GM19328 (cell line): Measurements from ENCODE around the gene WWC1.
"Not testable (repeated sequence)": the region's sequence is repeated elsewhere in the genome, so short reads cannot be mapped to it uniquely, and the experiment has no call there.

ENCODE experiments used
- ATAC-seq: cut with Tn5 transposase; IDR thresholded peaks from one replicate; pipeline ENCODE4 v1.9.1; 2021; ENCODE audit warnings: mild to moderate bottlenecking, moderate library complexity; ENCODE audit not compliant: unreplicated experiment

Gene WWC1

DNA sequence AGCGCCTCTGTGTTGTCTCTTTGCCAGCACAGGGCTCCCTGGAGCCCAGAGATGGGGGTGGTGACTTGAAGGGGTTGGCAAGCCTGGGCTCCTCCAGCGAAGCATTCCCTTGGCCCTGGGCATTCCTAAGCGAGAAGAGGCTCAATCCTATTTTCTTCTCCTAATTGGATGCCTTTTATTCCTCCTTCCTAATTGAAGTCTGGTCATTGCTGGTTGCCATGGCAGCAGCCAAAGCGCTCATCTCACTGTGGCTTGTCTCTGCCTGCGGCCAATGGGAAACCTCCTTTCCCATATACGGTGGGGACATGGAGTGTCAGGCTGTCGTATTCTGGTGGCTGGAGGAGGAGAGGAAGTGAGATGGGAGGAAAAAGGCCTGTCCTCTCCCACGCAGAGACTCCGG lies 142.6 kb downstream of the WWC1 start:
- ATAC-seq = no peak

GRCh38 chr5:168434746-168435321 lies 143.4 kb downstream of the WWC1 start:
- no peak for ATAC-seq

GRCh38 chr5:168435340-168435739 lies 143.9 kb downstream of the WWC1 start:
- not testable (repeated sequence) for ATAC-seq

DNA sequence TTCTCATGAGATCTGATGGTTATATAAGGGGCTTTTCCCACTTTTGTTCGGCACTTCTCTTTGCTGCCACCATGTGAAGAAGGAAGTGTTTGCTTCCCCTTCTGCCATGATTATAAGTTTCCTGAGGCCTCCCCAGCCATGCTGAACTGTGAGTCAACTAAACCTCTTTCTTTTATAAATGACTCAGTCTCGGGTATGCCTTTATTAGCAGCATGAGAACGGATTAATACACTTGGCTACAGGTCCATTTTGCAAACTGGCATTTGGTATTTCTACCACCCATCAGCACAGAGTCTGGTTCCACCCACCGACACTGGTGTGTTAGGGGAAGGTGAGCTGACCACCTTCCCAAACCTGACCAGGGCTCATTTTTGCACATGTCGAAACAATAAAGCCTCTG lies 146.9 kb downstream of the WWC1 start:
- ATAC-seq = no peak

GRCh38 chr5:168443533-168443932 lies 152.1 kb downstream of the WWC1 start:
- ATAC-seq = no peak

DNA sequence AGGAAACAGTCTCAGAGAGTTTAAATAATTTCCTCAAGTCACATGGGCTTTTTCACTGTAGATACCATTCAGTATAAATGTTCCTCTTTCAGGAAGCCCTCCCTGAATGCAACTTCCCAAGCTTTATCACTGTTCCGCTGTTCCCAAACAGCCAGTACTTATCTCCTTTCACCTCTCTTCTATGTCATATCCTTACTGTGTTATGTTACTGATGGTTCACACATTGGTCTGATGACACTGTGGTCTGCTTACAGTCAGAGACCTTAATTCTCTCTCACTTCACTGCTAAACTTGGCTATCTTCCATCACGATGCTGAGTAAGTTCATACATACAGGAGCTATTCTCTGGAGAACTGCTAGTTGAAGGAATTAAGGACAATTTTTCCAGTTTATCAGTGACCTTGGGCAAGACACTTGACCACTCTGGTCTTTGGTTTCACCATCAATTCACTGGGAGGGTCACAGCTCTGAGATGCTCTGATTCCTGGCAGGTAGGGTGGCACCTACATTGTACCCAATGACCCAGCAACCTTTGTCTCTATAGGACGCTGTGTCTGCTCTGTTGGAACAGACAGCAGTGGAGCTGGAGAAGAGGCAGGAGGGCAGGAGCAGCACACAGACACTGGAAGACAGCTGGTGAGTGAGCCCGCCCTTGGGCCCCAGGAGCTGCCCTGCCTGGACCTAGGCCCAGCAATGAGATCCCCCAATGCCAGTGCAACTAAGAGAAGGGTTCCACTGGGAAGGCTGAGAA lies 152.7 kb downstream of the WWC1 start:
- ATAC-seq = no peak

- no peak for ATAC-seq
Observed at GRCh38 chr5:168446983-168447619, 155.7 kb downstream of the WWC1 start.

- ATAC-seq = no peak
Observed at GRCh38 chr5:168447808-168448207, 156.4 kb downstream of the WWC1 start.

DNA sequence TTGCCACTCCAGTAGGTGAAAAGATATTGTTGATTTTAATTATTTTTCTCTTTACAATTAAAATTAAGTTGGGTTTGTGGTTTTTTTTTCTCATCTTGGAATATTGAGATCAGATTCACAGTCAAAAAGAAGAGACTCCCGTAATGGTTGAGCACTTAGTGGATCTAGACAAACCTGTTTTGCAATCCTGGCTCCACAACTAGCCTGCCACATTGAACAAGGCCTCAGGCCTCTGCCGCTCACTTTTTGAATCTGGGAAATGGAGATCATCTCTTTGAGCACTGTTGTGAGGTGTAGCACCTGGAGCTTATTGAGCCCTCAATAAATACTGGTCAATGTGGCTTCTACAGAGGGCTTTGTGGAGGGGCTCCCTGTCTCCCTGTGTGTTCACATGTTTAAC lies 157.7 kb downstream of the WWC1 start:
- no peak for ATAC-seq

- no peak for ATAC-seq
Observed at GRCh38 chr5:168451565-168451964, 160.1 kb downstream of the WWC1 start.

DNA sequence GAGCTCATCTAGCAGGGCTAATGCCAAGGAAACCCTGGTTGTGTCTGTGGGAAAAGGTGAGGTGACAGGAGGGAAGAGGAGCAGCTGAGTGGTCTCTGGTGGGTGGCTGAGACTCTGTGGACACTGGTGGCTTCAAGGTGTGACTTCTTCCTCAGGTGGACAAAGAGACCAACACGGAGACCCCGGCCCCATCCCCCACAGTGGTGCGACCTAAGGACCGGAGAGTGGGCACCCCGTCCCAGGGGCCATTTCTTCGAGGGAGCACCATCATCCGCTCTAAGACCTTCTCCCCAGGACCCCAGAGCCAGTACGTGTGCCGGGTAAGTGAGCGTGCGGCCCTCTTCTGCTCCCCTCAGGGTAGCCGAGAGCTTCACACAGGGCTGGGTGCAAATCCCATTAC lies 163.8 kb downstream of the WWC1 start:
- no peak for ATAC-seq

- ATAC-seq = no peak
Observed at GRCh38 chr5:168457542-168457941, 166.1 kb downstream of the WWC1 start.

- no peak for ATAC-seq
Observed at GRCh38 chr5:168460606-168461005, 169.2 kb downstream of the WWC1 start.

- no peak for ATAC-seq
Observed at GRCh38 chr5:168463081-168463480, 171.6 kb downstream of the WWC1 start.

DNA sequence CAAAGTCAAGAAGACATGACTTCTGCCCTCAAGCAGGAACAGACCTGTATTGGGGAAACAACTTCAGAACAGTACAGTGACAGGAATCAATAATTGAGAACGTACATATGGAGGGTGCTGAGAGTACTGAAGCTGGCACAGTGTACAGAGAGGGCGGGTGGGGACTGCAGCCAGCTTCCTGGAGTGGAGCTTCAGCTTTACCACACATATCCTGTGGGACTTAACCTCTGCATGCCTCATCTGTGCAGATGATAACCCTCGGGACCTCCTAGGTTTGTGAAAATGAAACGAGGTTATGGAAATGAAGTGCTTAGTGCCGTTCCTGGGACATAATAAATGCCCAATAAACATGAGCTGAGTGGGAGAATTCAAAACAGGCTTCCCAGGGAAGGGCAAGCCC lies 172.8 kb downstream of the WWC1 start:
- no peak for ATAC-seq

DNA sequence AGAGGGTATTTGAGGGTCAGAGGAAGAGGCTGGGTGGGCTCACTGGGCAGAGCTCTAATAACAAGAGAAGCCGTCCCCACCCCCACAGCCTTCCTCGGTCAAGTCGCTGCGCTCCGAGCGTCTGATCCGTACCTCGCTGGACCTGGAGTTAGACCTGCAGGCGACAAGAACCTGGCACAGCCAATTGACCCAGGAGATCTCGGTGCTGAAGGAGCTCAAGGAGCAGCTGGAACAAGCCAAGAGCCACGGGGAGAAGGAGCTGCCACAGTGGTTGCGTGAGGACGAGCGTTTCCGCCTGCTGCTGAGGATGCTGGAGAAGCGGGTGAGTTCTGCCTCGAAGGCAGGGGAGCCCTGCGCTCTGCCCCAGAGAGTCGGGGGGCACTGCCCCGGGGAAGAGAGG lies 173.2 kb downstream of the WWC1 start:
- ATAC-seq = no peak

GRCh38 chr5:168467755-168468330 lies 176.4 kb downstream of the WWC1 start:
- ATAC-seq = no peak

DNA sequence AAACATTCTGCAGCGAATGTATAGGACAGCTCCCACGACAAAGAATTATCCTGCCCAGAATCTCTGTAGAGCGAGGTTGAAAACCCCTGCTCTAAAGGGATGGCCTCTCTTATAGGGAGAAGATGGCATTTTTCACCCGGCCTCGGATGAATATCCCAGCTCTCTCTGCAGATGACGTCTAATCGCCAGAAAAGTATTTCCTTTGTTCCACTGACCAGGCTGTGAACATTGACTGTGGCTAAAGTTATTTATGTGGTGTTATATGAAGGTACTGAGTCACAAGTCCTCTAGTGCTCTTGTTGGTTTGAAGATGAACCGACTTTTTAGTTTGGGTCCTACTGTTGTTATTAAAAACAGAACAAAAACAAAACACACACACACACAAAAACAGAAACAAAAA lies 177.4 kb downstream of the WWC1 start:
- ATAC-seq = no peak

DNA sequence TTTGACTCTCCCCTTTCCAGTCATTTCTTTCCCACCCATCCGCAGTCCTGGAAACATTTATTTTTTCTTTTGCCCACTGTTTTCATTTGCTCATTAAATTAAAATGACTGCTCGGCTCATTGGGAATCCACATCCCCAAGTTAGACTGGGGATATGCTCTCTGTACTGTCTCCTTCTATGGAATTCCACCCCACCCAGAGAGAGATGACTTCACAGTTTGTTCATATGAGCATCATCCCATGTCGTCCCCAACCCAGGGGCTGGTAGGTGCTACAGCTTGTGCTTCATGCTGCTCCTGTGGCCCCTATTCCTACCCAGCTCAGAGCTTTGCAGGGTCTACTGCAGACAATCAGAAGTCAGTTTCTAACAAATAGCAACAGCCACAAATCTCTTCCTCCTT lies 178.4 kb downstream of the WWC1 start:
- ATAC-seq = no peak

DNA sequence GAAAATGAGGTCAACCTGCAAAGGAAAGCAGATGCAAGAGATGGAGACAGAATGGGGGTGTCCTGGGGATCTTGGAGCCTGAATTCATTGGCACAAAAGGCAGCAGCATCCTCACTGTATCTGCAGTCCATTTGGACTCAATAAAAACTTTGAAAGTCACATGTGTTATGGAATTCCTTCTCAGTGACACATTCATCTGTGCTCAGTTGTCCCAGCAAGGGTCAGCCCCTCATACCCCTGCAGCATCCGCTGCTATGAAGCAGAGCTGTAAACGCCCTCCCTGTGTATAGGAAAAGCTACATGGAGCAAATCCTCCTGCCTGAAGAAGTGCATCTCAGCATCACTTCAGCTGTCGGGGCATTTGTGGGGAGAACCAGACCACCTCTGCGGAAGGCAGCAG lies 180.3 kb downstream of the WWC1 start:
- no peak for ATAC-seq

DNA sequence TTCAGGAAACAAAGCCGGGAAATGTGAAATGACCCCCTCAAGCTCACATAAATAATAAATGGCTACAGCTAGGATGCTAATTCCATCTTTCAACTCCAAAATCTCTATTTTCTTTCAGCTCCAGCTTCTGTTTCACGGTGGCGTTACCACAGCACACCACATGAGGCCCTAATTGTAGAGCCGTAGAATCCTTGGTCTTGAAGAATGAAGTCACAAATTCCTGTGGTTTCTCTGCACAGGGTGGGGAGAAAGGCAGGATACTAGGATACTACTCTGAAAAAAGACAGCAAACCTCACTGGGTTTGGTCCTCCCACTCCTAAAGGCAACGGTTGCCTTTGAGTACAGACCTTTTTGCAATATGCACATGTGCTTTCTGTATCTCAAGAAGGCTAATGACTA lies 180.9 kb downstream of the WWC1 start:
- no peak for ATAC-seq

DNA sequence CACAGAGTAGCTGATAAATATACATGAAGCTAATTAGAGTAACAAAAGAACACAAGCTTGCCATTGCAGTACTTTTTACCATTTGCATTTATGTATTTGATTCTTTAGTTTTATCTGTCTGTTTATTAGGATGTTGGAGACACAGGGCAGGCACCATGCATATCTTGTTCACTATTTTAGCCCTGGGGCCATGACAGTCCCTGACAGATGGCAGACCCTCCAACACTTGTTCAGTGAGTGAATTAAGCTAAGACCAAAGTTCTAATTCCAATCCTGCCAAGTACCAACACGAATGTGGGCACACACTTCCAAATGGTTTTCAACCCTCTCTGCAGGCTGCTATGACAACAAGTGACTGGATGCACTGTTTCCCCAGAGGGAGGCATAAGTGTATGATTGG lies 182.9 kb downstream of the WWC1 start:
- ATAC-seq = no peak
